WTC11 (cell line): Measurements from ENCODE around the gene COL18A1. TPM values are rescaled to one million over a fixed set of nuclear protein-coding genes. Genes with fewer than 3 reads are reported as not detected.

Source experiments
- ATAC-seq: fragments of 200-7000 bp; cut with Tn5 transposase; 2 replicates; pipeline ENCODE4 v1.10.0; 2021; ENCODE audit warnings: mild to moderate bottlenecking, moderate library complexity
- CTCF ChIA-PET: fragments of 300-600 bp; sonication (Branson Sonifier 250); formaldehyde crosslinking; loops from one replicate; lab custom pipeline; 2021; ENCODE audit warnings: antibody characterized with exemption; lab: Charles Lee
- POLR2A ChIA-PET: fragments of 350-600 bp; sonication (Branson Sonifier 250); formaldehyde crosslinking; loops from one replicate; lab custom pipeline; 2021; ENCODE audit warnings: antibody characterized with exemption; lab: Charles Lee
- DNase-seq: peaks from one replicate; pipeline ENCODE4 v3.0.0; 2021; ENCODE audit warnings: low spot score
- H3K27ac Mint-ChIP-seq: 2 replicates; pipeline ENCODE4 v1.8.0; 2021; ENCODE audit warnings: mixed read lengths
- H3K27me3 Mint-ChIP-seq: 2 replicates; pipeline ENCODE4 v1.8.0; 2021; ENCODE audit warnings: low read depth, mild to moderate bottlenecking, moderate library complexity, mixed read lengths
- H3K36me3 Mint-ChIP-seq: 2 replicates; pipeline ENCODE4 v1.8.0; 2021; ENCODE audit warnings: mixed read lengths
- H3K4me1 Mint-ChIP-seq: 2 replicates; pipeline ENCODE4 v1.8.0; 2022; ENCODE audit warnings: mixed read lengths
- H3K4me3 Mint-ChIP-seq: 2 replicates; pipeline ENCODE4 v1.8.0; 2021; ENCODE audit warnings: mild to moderate bottlenecking, moderate library complexity, mixed read lengths
- H3K9me3 Mint-ChIP-seq: 2 replicates; pipeline ENCODE4 v1.8.0; 2021; ENCODE audit warnings: mixed read lengths
- ATF1 ChIP-seq: sonication (generic); formaldehyde crosslinking; IDR thresholded peaks from 2 replicates; pipeline ENCODE4 v1.8.1; 2023; ENCODE audit warnings: mild to moderate bottlenecking, moderate library complexity, missing genetic modification reagents
- CREB1 ChIP-seq: sonication (generic); formaldehyde crosslinking; IDR thresholded peaks from 2 replicates; pipeline ENCODE4 v1.8.0; 2023; ENCODE audit warnings: mild to moderate bottlenecking, missing genetic modification reagents
- ELF4 ChIP-seq: sonication (generic); formaldehyde crosslinking; IDR thresholded peaks from 2 replicates; pipeline ENCODE4 v1.8.1; 2022; ENCODE audit warnings: low read depth, mild to moderate bottlenecking, moderate library complexity, missing genetic modification reagents
- FOXJ3 ChIP-seq: sonication (generic); formaldehyde crosslinking; IDR thresholded peaks from 2 replicates; pipeline ENCODE4 v1.9.0; 2021; ENCODE audit warnings: missing genetic modification reagents, mild to moderate bottlenecking, borderline replicate concordance
- GRHL2 ChIP-seq: fragments of 250-450 bp; sonication (Bioruptor Pico); IDR thresholded peaks from 2 replicates; pipeline ENCODE4 v1.8.0; 2022; ENCODE audit warnings: mild to moderate bottlenecking, moderate library complexity; ENCODE audit not compliant: insufficient replicate concordance, severe bottlenecking
- IRF2 ChIP-seq: sonication (generic); formaldehyde crosslinking; IDR thresholded peaks from 2 replicates; pipeline ENCODE4 v1.8.0; 2022; ENCODE audit warnings: low read depth, missing genetic modification reagents, borderline replicate concordance
- MXD4 ChIP-seq: fragments of 250-450 bp; sonication (Bioruptor Pico); IDR thresholded peaks from 2 replicates; pipeline ENCODE4 v1.8.0; 2021; ENCODE audit warnings: mild to moderate bottlenecking, moderate library complexity, borderline replicate concordance
- NFATC4 ChIP-seq: fragments of 250-450 bp; sonication (Bioruptor Pico); IDR thresholded peaks from 2 replicates; pipeline ENCODE4 v1.9.0; 2021; ENCODE audit warnings: mild to moderate bottlenecking
- NFYB ChIP-seq: sonication (generic); formaldehyde crosslinking; conservative IDR thresholded peaks from 2 replicates; pipeline ENCODE4 v1.8.0; 2022; ENCODE audit warnings: low read depth, missing genetic modification reagents
- SP1 ChIP-seq: sonication (generic); formaldehyde crosslinking; conservative IDR thresholded peaks from 2 replicates; pipeline ENCODE4 v1.8.1; 2022; ENCODE audit warnings: missing genetic modification reagents
- ZNF121 ChIP-seq: sonication (generic); formaldehyde crosslinking; IDR thresholded peaks from 2 replicates; pipeline ENCODE4 v1.8.0; 2023; ENCODE audit warnings: missing genetic modification reagents
- ZNF138 ChIP-seq: sonication (generic); formaldehyde crosslinking; conservative IDR thresholded peaks from 2 replicates; pipeline ENCODE4 v1.8.1; 2022; ENCODE audit warnings: mild to moderate bottlenecking, moderate library complexity, missing genetic modification reagents
- ZNF263 ChIP-seq: sonication (generic); formaldehyde crosslinking; IDR thresholded peaks from 2 replicates; pipeline ENCODE4 v1.8.1; 2022; ENCODE audit warnings: low read depth, mild to moderate bottlenecking, moderate library complexity, missing genetic modification reagents
- ZNF317 ChIP-seq: sonication (generic); formaldehyde crosslinking; IDR thresholded peaks from 2 replicates; pipeline ENCODE4 v1.8.1; 2023; ENCODE audit warnings: low read depth, mild to moderate bottlenecking, moderate library complexity, missing genetic modification reagents, borderline replicate concordance
- total RNA-seq: library from RNA; stranded (reverse); gene quantifications from 3 replicates; pipeline ENCODE4 v1.2.3, GENCODE V29; 2021
- TF ChIP-seq, protein P1 (sequence below): fragments of 200-600 bp; IDR thresholded peaks from 2 replicates; pipeline ENCODE4 v1.8.0; 2022; ENCODE audit warnings: antibody characterized with exemption
- TF ChIP-seq, protein P2 (sequence below): sonication (generic); formaldehyde crosslinking; IDR thresholded peaks from 2 replicates; pipeline ENCODE4 v1.8.1; 2023; ENCODE audit warnings: mild to moderate bottlenecking, missing genetic modification reagents
- TF ChIP-seq, protein P3 (sequence below): sonication (generic); formaldehyde crosslinking; IDR thresholded peaks from 2 replicates; pipeline ENCODE4 v1.8.0; 2022; ENCODE audit warnings: mild to moderate bottlenecking, missing genetic modification reagents
- TF ChIP-seq, protein P4 (sequence below): sonication (generic); formaldehyde crosslinking; IDR thresholded peaks from 2 replicates; pipeline ENCODE4 v1.8.0; 2022; ENCODE audit warnings: missing genetic modification reagents
- TF ChIP-seq, protein P5 (sequence below): sonication (generic); formaldehyde crosslinking; IDR thresholded peaks from 2 replicates; pipeline ENCODE4 v1.8.0; 2022; ENCODE audit warnings: mild to moderate bottlenecking, missing genetic modification reagents
- TF ChIP-seq, protein P6 (sequence below): sonication (generic); formaldehyde crosslinking; IDR thresholded peaks from 2 replicates; pipeline ENCODE4 v1.8.1; 2022; ENCODE audit warnings: low read depth, missing genetic modification reagents, borderline replicate concordance
- TF ChIP-seq, protein P7 (sequence below): sonication (generic); formaldehyde crosslinking; IDR thresholded peaks from 2 replicates; pipeline ENCODE4 v1.8.1; 2023; ENCODE audit warnings: mild to moderate bottlenecking, missing genetic modification reagents, moderate library complexity
- TF ChIP-seq, protein P8 (sequence below): fragments of 250-450 bp; sonication (Bioruptor Pico); IDR thresholded peaks from 2 replicates; pipeline ENCODE4 v1.8.0; 2021; ENCODE audit warnings: mild to moderate bottlenecking

COL18A1 gene
- total RNA-seq, 1 experiment from 2014 or later: 231 TPM

DNA sequence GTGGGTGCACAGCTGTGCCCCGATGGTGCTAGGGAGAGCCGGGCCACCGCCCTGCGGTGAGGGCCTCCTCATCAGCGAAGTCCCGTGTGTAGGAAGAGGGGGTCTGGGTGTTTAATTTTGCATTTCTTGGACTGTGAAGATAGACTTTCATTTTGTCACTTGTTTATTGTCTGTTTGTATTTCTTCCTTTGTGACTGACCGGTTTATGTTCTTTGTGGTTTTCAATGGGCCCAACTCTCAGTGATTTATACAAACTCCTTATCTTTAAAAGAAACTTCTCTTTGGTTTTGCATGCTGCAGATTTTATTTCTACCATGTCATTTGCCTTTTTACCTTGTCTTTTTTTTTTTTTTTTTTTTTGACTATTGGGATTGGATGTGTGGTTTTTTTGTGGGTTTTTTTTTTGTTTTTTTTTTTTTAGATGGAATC lies 65.1 kb downstream of the COL18A1 start (continued):
- TF ChIP-seq, protein P1, sequence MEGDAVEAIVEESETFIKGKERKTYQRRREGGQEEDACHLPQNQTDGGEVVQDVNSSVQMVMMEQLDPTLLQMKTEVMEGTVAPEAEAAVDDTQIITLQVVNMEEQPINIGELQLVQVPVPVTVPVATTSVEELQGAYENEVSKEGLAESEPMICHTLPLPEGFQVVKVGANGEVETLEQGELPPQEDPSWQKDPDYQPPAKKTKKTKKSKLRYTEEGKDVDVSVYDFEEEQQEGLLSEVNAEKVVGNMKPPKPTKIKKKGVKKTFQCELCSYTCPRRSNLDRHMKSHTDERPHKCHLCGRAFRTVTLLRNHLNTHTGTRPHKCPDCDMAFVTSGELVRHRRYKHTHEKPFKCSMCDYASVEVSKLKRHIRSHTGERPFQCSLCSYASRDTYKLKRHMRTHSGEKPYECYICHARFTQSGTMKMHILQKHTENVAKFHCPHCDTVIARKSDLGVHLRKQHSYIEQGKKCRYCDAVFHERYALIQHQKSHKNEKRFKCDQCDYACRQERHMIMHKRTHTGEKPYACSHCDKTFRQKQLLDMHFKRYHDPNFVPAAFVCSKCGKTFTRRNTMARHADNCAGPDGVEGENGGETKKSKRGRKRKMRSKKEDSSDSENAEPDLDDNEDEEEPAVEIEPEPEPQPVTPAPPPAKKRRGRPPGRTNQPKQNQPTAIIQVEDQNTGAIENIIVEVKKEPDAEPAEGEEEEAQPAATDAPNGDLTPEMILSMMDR: no peak
- no peak for TF ChIP-seq GRHL2 (CRISPR knock-in tag)
- TF ChIP-seq NFATC4 (CRISPR knock-in tag): no peak
- TF ChIP-seq, protein P2, sequence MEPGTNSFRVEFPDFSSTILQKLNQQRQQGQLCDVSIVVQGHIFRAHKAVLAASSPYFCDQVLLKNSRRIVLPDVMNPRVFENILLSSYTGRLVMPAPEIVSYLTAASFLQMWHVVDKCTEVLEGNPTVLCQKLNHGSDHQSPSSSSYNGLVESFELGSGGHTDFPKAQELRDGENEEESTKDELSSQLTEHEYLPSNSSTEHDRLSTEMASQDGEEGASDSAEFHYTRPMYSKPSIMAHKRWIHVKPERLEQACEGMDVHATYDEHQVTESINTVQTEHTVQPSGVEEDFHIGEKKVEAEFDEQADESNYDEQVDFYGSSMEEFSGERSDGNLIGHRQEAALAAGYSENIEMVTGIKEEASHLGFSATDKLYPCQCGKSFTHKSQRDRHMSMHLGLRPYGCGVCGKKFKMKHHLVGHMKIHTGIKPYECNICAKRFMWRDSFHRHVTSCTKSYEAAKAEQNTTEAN (CRISPR knock-in tag): no peak
- no peak for TF ChIP-seq ZNF263 (CRISPR knock-in tag)
- no peak for TF ChIP-seq MXD4
- TF ChIP-seq ELF4 (CRISPR knock-in tag): no peak
- TF ChIP-seq, all 79 proteins: peak for 0

DNA sequence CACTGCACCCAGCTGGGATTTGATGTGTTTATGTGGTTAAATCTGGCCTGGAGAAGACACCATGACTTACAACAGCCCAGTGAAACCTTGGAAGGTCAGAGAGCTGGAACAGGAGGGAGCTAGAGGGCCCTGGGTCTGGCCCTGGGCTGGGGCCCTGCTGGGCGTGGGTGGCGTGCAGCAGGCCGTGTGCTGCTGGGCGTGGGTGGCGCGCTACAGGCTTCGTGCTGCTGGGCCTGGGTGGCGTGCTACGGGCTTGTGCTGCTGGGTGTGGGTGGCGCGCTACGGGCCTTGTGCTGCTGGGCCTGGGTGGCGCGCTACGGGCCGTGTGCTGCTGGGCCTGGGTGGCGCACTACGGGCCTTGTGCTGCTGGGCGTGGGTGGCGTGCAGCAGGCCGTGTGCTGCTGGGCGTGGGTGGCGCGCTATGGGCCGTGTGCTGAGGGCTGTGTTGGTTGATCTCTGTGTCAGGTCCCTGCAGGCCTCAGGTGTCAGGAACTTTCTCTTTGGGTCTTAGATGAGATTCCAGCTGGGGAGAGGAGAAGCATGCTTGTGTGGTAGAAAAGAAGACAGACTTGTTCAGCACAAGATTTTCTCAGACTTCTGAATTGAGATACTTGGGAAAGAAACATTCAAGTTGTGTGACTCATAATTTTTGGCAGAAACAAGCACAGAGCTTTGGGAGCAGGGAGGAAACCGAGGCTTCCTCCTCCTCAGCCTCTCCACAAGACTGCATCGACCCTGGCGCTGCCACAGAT lies 66.0 kb downstream of the COL18A1 start:
- Mint-ChIP-seq H3K27ac (peak overlapping the region; percentile 89), H3K27me3 (no peaks in the 10 kb centered on the region), H3K4me3 (no peak overlapping the region), H3K4me1 (peaks cover 8% of the 10 kb centered on the region), H3K36me3 (peaks cover 18% of the 10 kb centered on the region), H3K9me3 (no peaks in the 10 kb centered on the region)
- ATAC-seq: no peak
- POLR2A ChIA-PET: no interaction called here
- DNase-seq: no peak
- TF ChIP-seq, protein P3, sequence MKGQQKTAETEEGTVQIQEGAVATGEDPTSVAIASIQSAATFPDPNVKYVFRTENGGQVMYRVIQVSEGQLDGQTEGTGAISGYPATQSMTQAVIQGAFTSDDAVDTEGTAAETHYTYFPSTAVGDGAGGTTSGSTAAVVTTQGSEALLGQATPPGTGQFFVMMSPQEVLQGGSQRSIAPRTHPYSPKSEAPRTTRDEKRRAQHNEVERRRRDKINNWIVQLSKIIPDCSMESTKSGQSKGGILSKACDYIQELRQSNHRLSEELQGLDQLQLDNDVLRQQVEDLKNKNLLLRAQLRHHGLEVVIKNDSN (CRISPR knock-in tag): no peak
- TF ChIP-seq MXD4 (no peak), IRF2 (CRISPR knock-in tag) (no peak), ATF1 (no peak), SP1 (CRISPR knock-in tag) (no peak), ZNF121 (CRISPR knock-in tag) (no peak), NFYB (CRISPR knock-in tag) (no peak), ZNF138 (CRISPR knock-in tag) (no peak), CREB1 (CRISPR knock-in tag) (no peak), ZNF317 (CRISPR knock-in tag) (no peak), ELF4 (CRISPR knock-in tag) (no peak), FOXJ3 (no peak)
- TF ChIP-seq, protein P4, sequence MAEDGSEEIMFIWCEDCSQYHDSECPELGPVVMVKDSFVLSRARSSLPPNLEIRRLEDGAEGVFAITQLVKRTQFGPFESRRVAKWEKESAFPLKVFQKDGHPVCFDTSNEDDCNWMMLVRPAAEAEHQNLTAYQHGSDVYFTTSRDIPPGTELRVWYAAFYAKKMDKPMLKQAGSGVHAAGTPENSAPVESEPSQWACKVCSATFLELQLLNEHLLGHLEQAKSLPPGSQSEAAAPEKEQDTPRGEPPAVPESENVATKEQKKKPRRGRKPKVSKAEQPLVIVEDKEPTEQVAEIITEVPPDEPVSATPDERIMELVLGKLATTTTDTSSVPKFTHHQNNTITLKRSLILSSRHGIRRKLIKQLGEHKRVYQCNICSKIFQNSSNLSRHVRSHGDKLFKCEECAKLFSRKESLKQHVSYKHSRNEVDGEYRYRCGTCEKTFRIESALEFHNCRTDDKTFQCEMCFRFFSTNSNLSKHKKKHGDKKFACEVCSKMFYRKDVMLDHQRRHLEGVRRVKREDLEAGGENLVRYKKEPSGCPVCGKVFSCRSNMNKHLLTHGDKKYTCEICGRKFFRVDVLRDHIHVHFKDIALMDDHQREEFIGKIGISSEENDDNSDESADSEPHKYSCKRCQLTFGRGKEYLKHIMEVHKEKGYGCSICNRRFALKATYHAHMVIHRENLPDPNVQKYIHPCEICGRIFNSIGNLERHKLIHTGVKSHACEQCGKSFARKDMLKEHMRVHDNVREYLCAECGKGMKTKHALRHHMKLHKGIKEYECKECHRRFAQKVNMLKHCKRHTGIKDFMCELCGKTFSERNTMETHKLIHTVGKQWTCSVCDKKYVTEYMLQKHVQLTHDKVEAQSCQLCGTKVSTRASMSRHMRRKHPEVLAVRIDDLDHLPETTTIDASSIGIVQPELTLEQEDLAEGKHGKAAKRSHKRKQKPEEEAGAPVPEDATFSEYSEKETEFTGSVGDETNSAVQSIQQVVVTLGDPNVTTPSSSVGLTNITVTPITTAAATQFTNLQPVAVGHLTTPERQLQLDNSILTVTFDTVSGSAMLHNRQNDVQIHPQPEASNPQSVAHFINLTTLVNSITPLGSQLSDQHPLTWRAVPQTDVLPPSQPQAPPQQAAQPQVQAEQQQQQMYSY: no peak
- TF ChIP-seq, protein P5, sequence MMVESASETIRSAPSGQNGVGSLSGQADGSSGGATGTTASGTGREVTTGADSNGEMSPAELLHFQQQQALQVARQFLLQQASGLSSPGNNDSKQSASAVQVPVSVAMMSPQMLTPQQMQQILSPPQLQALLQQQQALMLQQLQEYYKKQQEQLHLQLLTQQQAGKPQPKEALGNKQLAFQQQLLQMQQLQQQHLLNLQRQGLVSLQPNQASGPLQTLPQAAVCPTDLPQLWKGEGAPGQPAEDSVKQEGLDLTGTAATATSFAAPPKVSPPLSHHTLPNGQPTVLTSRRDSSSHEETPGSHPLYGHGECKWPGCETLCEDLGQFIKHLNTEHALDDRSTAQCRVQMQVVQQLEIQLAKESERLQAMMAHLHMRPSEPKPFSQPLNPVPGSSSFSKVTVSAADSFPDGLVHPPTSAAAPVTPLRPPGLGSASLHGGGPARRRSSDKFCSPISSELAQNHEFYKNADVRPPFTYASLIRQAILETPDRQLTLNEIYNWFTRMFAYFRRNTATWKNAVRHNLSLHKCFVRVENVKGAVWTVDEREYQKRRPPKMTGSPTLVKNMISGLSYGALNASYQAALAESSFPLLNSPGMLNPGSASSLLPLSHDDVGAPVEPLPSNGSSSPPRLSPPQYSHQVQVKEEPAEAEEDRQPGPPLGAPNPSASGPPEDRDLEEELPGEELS (CRISPR knock-in tag): no peak
- TF ChIP-seq, protein P6, sequence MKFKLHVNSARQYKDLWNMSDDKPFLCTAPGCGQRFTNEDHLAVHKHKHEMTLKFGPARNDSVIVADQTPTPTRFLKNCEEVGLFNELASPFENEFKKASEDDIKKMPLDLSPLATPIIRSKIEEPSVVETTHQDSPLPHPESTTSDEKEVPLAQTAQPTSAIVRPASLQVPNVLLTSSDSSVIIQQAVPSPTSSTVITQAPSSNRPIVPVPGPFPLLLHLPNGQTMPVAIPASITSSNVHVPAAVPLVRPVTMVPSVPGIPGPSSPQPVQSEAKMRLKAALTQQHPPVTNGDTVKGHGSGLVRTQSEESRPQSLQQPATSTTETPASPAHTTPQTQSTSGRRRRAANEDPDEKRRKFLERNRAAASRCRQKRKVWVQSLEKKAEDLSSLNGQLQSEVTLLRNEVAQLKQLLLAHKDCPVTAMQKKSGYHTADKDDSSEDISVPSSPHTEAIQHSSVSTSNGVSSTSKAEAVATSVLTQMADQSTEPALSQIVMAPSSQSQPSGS (CRISPR knock-in tag): no peak
- TF ChIP-seq, protein P7, sequence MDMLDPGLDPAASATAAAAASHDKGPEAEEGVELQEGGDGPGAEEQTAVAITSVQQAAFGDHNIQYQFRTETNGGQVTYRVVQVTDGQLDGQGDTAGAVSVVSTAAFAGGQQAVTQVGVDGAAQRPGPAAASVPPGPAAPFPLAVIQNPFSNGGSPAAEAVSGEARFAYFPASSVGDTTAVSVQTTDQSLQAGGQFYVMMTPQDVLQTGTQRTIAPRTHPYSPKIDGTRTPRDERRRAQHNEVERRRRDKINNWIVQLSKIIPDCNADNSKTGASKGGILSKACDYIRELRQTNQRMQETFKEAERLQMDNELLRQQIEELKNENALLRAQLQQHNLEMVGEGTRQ (CRISPR knock-in tag): no peak
- TF ChIP-seq, protein P8, sequence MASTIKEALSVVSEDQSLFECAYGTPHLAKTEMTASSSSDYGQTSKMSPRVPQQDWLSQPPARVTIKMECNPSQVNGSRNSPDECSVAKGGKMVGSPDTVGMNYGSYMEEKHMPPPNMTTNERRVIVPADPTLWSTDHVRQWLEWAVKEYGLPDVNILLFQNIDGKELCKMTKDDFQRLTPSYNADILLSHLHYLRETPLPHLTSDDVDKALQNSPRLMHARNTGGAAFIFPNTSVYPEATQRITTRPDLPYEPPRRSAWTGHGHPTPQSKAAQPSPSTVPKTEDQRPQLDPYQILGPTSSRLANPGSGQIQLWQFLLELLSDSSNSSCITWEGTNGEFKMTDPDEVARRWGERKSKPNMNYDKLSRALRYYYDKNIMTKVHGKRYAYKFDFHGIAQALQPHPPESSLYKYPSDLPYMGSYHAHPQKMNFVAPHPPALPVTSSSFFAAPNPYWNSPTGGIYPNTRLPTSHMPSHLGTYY (CRISPR knock-in tag): no peak
- CTCF ChIA-PET: interaction anchor here (0.9 to 1.7 kb wide), 3 partner anchors 10 to 162 kb away, joined by 3 to 6 read pairs (median 3); no protein-coding TSS in a partner anchor
